GM12875 (cell line): ENCODE measurements around the gene CREB5.

ENCODE experiments used
- H3K4me3 ChIP-seq: one replicate; pipeline ENCODE4 v1.5.1; 2011; ENCODE audit warnings: low read depth, low read length, control low read depth
- TF ChIP-seq, protein P1 (sequence below): IDR thresholded peaks from 2 replicates; pipeline ENCODE4 v1.5.1; 2011; ENCODE audit warnings: low read depth, mild to moderate bottlenecking, control low read depth, inconsistent platforms, low read length, moderate library complexity, borderline replicate concordance; ENCODE audit not compliant: insufficient read depth

Gene CREB5

DNA sequence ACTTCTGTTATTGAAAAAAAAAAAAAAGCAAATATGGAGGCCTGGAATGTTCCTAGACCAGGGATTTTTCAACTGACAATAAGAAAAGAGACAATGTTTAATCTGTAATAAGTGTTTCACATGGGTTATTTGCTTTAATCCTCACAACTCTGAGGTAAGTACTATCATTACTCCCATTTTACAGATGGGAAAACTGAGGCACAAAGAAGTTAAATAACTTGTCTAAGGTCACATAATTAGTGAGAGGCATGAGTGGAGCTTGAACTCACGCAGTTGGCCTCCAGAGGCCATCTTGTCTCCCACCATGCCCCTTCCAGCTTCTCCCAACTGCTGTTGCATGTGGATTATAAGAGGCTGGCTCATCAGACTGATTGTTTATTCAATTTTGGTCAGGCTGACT, 36.6 kb upstream of the CREB5 start:
- no peak overlapping the region for H3K4me3 ChIP-seq
- TF ChIP-seq, protein P1, sequence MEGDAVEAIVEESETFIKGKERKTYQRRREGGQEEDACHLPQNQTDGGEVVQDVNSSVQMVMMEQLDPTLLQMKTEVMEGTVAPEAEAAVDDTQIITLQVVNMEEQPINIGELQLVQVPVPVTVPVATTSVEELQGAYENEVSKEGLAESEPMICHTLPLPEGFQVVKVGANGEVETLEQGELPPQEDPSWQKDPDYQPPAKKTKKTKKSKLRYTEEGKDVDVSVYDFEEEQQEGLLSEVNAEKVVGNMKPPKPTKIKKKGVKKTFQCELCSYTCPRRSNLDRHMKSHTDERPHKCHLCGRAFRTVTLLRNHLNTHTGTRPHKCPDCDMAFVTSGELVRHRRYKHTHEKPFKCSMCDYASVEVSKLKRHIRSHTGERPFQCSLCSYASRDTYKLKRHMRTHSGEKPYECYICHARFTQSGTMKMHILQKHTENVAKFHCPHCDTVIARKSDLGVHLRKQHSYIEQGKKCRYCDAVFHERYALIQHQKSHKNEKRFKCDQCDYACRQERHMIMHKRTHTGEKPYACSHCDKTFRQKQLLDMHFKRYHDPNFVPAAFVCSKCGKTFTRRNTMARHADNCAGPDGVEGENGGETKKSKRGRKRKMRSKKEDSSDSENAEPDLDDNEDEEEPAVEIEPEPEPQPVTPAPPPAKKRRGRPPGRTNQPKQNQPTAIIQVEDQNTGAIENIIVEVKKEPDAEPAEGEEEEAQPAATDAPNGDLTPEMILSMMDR, result no peak

DNA sequence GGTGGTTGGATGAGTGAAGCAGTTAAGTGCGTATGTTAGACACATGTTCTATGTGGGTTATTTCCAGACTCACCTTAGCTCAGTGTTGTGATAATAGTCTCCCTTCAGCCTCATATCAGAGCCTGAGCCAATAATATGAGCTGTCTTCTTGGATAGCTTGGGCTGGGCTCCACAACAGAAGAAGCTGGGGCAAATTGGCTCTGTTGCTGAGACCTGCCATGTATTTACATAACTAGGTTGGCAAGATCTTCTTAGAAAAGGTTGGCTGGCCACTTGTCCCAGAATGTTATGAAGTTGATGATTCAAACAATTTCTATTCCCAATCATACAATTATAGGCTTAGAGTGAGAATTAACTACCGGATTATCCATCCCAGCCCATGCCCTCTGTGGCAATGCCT, 35.7 kb upstream of the CREB5 start:
- TF ChIP-seq, protein P1, result no peak
- no peak overlapping the region for H3K4me3 ChIP-seq

DNA sequence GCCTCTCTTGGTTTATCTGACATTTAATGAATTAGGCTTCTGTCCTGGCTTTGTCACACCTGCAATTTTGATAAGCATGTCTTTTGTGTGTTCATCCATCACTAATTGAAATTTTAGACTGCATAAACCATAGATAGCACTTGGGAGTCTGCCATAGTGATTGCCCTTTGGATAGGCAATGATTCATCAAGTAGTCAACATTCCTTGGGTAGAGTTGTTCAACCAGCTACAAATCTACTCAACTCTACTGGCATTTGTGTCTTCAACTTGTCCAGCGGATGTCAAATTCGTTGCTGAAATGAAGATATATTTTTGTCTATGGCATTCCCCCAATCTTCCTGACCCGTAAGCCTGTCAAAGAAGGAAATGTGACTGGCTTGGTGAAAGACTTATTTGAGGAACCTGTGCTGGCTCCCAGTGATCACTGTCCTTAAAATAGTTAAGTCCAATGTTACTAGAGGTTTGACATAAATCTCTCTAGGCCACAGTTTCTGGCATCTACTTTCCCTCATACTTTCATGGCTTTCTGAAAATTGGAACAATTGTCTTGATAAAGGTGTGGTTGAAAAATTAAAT, 33.7 kb upstream of the CREB5 start:
- no peak overlapping the region for H3K4me3 ChIP-seq
- TF ChIP-seq, protein P1, result no peak

DNA sequence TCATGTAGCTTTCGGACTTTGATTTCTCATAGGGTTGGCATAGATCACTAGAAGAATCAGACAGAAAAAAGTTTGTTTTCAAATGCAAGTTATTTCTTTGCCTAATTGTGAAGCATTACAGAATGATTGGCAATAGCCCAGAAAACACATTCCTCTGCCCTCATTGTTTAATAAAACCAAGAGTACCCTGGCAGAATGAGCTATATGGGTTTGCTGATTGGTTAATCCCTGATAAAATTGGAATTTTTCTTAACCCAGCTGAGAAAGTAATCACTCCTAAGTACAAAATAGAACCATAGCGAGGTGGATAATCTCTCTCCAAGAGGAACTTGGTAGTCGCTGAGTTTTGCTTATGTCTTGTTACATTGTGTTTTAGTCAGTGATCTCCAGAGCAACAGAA, 30.9 kb upstream of the CREB5 start:
- TF ChIP-seq, protein P1, result no peak
- no peak overlapping the region for H3K4me3 ChIP-seq

DNA sequence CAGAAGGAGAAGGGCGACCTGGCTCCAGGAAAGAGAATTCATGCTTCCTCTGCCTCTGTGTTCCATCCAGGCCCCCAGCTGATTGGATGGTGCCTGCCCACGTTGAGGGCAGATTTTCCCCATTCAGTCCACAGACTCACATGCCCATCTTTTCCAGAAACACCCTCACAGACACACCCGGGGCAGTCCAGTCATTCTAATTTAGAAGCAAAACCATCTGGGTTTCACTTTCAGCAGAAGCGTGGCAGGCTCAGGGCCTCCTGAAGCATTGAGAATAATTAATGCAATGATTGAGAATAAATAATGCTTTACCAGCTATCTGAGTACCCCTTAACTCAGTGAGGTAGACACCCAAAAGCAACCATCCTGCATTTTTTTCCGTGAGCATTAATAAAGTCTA, 30.2 kb upstream of the CREB5 start:
- TF ChIP-seq, protein P1, result no peak
- no peak overlapping the region for H3K4me3 ChIP-seq

DNA sequence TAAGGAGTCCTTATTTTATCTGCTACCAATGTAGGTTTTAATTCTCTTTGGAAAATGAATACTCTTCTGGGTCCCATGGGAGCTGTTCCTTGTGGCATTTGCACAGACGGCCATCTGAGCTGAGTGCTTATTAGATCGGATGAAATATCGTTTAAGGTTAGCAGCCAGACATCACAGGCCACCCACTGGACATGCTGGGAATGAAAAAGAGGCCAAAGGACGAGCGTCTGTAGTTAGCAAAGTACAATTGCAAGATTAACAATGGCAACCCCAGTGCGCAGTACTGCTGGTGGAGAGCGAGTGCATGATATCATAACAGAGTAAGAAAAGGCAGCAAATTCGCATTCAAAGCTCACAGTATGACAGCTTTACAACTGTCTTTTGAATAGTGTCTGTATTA, 28.3 kb upstream of the CREB5 start:
- no peak overlapping the region for H3K4me3 ChIP-seq
- TF ChIP-seq, protein P1, result no peak

DNA sequence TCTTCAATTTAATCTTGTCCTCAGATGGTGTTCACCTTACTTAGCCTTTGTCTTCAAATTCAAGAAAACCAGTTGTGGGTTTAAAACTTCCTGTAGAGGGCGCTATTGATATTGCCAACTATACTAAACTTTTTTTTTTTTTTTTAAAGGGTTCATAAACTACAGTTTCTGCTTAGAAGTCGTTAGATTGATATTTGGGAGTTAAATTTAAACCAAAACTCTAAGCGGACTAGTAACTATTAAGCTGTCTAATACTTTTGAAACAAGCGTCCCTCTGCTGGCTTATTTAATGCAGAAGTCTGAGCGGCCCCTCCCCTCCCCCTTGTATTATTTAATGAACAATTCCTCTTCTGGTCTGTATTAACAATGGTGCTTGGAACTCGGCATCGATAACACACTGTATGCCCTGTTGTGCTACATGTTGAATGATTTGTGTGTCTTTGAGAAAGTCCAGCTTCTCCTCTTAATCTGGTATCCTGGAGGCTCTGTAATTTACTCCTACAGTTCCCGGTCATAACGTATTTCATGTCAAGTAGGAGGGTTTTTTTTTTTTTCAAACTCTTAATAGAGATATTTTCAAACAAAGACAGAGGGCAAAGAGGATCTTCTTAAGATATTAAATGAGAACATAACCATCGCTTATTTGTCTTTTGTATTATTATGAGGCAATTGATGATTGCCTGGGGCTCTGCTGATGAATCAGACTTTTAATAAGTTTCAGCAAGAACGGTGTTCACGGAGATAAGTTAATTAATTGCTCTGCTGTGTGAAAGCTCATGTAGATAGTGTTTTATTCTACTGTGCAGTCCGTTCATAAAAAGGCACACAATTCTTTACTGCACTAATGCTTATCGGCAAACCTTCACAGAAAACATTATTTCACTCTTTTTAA, 22.6 kb upstream of the CREB5 start:
- TF ChIP-seq, protein P1, result 0 out of 2 replicates have a peak, but pooled peaks have one; percentile 35
- H3K4me3 ChIP-seq, result no peak overlapping the region
